Measurements from ENCODE around the gene FAH.

DNA sequence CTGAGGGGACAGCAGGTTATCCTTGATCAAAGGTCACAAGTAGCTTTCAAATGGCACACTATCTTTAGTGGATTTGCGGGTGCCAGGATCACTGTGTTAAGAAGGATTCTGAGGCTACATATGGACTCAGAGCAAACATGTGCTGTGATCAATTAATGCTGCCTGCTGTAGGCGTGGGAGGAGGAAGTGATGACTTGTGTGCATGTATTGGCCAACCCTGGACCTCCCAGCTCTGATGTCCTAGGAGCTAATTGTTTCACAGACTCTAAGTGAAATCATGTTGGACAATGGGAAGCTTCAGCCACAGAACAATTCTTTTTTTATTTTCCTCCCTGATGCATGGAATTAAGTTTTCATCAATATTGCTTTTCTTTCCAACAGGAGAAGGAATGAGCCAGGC, 24.4 kb downstream of the FAH start:
- TF ChIP-seq, protein P1, sequence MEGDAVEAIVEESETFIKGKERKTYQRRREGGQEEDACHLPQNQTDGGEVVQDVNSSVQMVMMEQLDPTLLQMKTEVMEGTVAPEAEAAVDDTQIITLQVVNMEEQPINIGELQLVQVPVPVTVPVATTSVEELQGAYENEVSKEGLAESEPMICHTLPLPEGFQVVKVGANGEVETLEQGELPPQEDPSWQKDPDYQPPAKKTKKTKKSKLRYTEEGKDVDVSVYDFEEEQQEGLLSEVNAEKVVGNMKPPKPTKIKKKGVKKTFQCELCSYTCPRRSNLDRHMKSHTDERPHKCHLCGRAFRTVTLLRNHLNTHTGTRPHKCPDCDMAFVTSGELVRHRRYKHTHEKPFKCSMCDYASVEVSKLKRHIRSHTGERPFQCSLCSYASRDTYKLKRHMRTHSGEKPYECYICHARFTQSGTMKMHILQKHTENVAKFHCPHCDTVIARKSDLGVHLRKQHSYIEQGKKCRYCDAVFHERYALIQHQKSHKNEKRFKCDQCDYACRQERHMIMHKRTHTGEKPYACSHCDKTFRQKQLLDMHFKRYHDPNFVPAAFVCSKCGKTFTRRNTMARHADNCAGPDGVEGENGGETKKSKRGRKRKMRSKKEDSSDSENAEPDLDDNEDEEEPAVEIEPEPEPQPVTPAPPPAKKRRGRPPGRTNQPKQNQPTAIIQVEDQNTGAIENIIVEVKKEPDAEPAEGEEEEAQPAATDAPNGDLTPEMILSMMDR (IDR thresholded peaks at IDR 0.05), result no peak
- TF ChIP-seq POLR2A (IDR thresholded peaks at IDR 0.05), result no peak

All from testis (tissue), 2 donors.